GM12875 (cell line): Measurements from ENCODE around the gene ERGIC1.
"Not testable (repeated sequence)": the region's sequence is repeated elsewhere in the genome, so short reads cannot be mapped to it uniquely, and the experiment has no call there.

ENCODE experiments used
- H3K4me3 ChIP-seq: one replicate; pipeline ENCODE4 v1.5.1; 2011; ENCODE audit warnings: low read depth, low read length, control low read depth
- TF ChIP-seq, protein P1 (sequence below): IDR thresholded peaks from 2 replicates; pipeline ENCODE4 v1.5.1; 2011; ENCODE audit warnings: low read depth, mild to moderate bottlenecking, control low read depth, inconsistent platforms, low read length, moderate library complexity, borderline replicate concordance; ENCODE audit not compliant: insufficient read depth

The ERGIC1 gene, protein sequence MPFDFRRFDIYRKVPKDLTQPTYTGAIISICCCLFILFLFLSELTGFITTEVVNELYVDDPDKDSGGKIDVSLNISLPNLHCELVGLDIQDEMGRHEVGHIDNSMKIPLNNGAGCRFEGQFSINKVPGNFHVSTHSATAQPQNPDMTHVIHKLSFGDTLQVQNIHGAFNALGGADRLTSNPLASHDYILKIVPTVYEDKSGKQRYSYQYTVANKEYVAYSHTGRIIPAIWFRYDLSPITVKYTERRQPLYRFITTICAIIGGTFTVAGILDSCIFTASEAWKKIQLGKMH

DNA sequence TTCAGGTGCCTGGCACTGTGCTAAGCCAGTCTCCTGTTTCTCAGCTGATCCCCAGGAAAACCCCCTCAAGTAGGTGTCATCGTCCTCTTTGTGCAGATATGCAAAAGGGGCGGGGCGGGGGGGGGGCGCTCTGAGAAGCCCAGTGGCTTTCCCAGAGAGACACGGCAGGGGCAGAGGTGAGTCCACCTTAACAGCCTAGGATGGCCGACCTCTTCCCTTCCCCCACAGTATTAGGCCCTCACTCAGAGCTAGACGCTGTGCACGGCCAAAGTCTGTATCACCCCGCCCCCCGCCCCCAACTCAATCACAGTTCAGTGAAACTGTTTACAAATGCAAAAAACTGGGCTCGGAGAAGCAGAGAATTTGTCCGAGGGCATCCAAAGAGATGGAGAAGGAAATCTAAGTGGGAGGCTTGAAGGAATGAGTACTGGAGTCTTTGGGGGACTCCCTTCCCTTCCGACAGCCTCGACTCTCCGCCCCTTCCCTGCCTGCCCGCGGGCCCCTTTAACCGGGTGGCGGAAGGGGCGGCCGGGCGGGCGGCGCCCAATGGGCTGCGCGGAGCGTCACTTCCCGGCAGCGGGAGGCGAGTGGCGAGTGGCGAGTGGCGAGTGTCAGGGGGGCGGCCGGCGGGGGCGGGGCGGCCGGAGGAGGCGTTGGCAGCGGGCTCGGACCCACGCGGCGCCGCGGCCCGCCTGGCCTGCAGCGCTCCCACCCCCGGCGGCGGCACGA lies at the start of gene ERGIC1:
TSS of gene ERGIC1 (plus strand) at position 566 of the 729 bp plus-strand sequence. CDS start at position 729, 163 bp downstream.
- TF ChIP-seq, protein P1, sequence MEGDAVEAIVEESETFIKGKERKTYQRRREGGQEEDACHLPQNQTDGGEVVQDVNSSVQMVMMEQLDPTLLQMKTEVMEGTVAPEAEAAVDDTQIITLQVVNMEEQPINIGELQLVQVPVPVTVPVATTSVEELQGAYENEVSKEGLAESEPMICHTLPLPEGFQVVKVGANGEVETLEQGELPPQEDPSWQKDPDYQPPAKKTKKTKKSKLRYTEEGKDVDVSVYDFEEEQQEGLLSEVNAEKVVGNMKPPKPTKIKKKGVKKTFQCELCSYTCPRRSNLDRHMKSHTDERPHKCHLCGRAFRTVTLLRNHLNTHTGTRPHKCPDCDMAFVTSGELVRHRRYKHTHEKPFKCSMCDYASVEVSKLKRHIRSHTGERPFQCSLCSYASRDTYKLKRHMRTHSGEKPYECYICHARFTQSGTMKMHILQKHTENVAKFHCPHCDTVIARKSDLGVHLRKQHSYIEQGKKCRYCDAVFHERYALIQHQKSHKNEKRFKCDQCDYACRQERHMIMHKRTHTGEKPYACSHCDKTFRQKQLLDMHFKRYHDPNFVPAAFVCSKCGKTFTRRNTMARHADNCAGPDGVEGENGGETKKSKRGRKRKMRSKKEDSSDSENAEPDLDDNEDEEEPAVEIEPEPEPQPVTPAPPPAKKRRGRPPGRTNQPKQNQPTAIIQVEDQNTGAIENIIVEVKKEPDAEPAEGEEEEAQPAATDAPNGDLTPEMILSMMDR, result no peak
- peak within 1 kb of the TSS; percentile 76 for H3K4me3 ChIP-seq

- H3K4me3 ChIP-seq, result no peak overlapping the region
- TF ChIP-seq, protein P1, result no peak
Observed at GRCh38 chr5:172785429-172786088, 48.5 kb upstream of the ERGIC1 start.

GRCh38 chr5:172786736-172787462 lies 47.2 kb upstream of the ERGIC1 start:
- no peak overlapping the region for H3K4me3 ChIP-seq
- TF ChIP-seq, protein P1, result no peak

GRCh38 chr5:172787538-172787937 lies 46.5 kb upstream of the ERGIC1 start:
- not testable (repeated sequence) for H3K4me3 ChIP-seq

- no peak overlapping the region for H3K4me3 ChIP-seq
Observed at GRCh38 chr5:172788771-172789686, 45.0 kb upstream of the ERGIC1 start.

GRCh38 chr5:172789687-172790495 lies 44.2 kb upstream of the ERGIC1 start:
- TF ChIP-seq, protein P1, result no peak
- H3K4me3 ChIP-seq, result no peak overlapping the region

More at GRCh38 chr5:172788771-172789686, 45.0 kb upstream of the ERGIC1 start:
- TF ChIP-seq, protein P1, result no peak
